Endothelial cell of umbilical vein (primary cell): ENCODE data around the gene PILRB. TPM values are rescaled to one million over a fixed set of nuclear protein-coding genes. Genes with fewer than 3 reads are reported as not detected.

ENCODE experiments used
- BruUV-seq: library from RNA; stranded (reverse); fragments of 400-500 nt; replicated peaks from 2 replicates; lab custom pipeline; 2021; lab: Mats Ljungman, UMichigan
- CTCF ChIA-PET: fragments of 300-600, 350-600 bp; sonication (Branson Sonifier 250); formaldehyde crosslinking; loops from one replicate; lab custom pipeline; 2021; ENCODE audit warnings: antibody characterized with exemption, inconsistent platforms; lab: Charles Lee
- POLR2A ChIA-PET: fragments of 300-600, 350-600 bp; sonication (Branson Sonifier 250); formaldehyde crosslinking; loops from one replicate; lab custom pipeline; 2021; ENCODE audit warnings: antibody characterized with exemption, inconsistent platforms; lab: Charles Lee
- DNase-seq: peaks from one replicate; pipeline ENCODE4 v3.0.0-alpha.2; 2011; ENCODE audit warnings: low read depth, low spot score
- FAIRE-seq: peaks from 2 replicates; lab custom pipeline; 2011; peaks lifted over from hg19 to GRCh38; lab: Jason Lieb, UNC
- H2AFZ ChIP-seq: 2 replicates; pipeline ENCODE4 v1.6.0; 2012; ENCODE audit warnings: low read depth, low read length, control low read depth, inconsistent platforms
- H3K27ac ChIP-seq: 2 replicates; pipeline ENCODE4 v1.5.1; 2011; ENCODE audit warnings: low read depth, mild to moderate bottlenecking, control low read depth, low read length, moderate library complexity; ENCODE audit not compliant: insufficient read depth
- H3K27me3 ChIP-seq, 2 experiments: 2 replicates each; pipeline versions ENCODE4 v1.6.0 to v1.6.1; 2011; ENCODE audit warnings: low read length in 2 of 2, mixed read lengths in 1 of 2; ENCODE audit not compliant: control insufficient read depth in 2 of 2, insufficient read depth in 2 of 2
- H3K36me3 ChIP-seq, 2 experiments: 2 replicates in 1 of 2; 3 replicates in 1 of 2; pipeline ENCODE4 v1.5.1; 2011; ENCODE audit warnings: low read length in 2 of 2, mild to moderate bottlenecking in 1 of 2, moderate library complexity in 1 of 2; ENCODE audit not compliant: control insufficient read depth in 2 of 2, insufficient read depth in 2 of 2; ENCODE audit errors: extremely low read depth in 1 of 2
- H3K4me1 ChIP-seq: 3 replicates; pipeline ENCODE4 v1.5.1; 2011; ENCODE audit warnings: mild to moderate bottlenecking, low read length; ENCODE audit not compliant: control insufficient read depth, insufficient read depth; ENCODE audit errors: extremely low read depth
- H3K4me2 ChIP-seq: 2 replicates; pipeline ENCODE4 v1.6.1; 2011; ENCODE audit warnings: low read length, control low read depth, mixed read lengths; ENCODE audit not compliant: insufficient read depth
- H3K4me3 ChIP-seq, 3 experiments: fragments of 200-600 bp in 1 of 3; sonication (generic), shearing (Covaris generic) in 1 of 3; replicated peaks in 1 of 3; 2 replicates each; pipeline ENCODE4 v1.5.1; 2011 to 2016; ENCODE audit warnings: control low read depth in 3 of 3, low read length in 3 of 3, mild to moderate bottlenecking in 2 of 3, inconsistent platforms in 1 of 3, low read depth in 1 of 3, moderate library complexity in 1 of 3; ENCODE audit not compliant: insufficient read depth in 1 of 3
- H3K79me2 ChIP-seq: 2 replicates; pipeline ENCODE4 v1.6.0; 2012; ENCODE audit warnings: low read length, inconsistent platforms; ENCODE audit not compliant: control insufficient read depth, insufficient read depth
- H3K9ac ChIP-seq: replicated peaks from 2 replicates; pipeline ENCODE3; 2011; ENCODE audit warnings: low read length, control low read depth; ENCODE audit not compliant: insufficient read depth; ENCODE audit errors: extremely low read depth
- H3K9me1 ChIP-seq: replicated peaks from 3 replicates; pipeline ENCODE4 v1.6.0; 2011; ENCODE audit warnings: mild to moderate bottlenecking, low read length; ENCODE audit not compliant: control insufficient read depth, insufficient read depth; ENCODE audit errors: extremely low read depth
- H3K9me3 ChIP-seq: replicated peaks from 2 replicates; pipeline ENCODE4 v1.5.1; 2012; ENCODE audit warnings: low read length, inconsistent platforms; ENCODE audit not compliant: control insufficient read depth, insufficient read depth
- H4K20me1 ChIP-seq: replicated peaks from 2 replicates; pipeline ENCODE3; 2011; ENCODE audit warnings: mild to moderate bottlenecking, low read length; ENCODE audit not compliant: control insufficient read depth, insufficient read depth; ENCODE audit errors: extremely low read depth
- EZH2 ChIP-seq: IDR thresholded peaks from 2 replicates; pipeline ENCODE4 v1.6.1; 2012; ENCODE audit warnings: borderline replicate concordance, low read depth, mild to moderate bottlenecking, moderate library complexity, low read length, inconsistent platforms; ENCODE audit not compliant: severe bottlenecking
- FOS ChIP-seq: IDR thresholded peaks from 2 replicates; pipeline ENCODE4 v1.6.1; 2011; ENCODE audit warnings: mild to moderate bottlenecking, low read length, moderate library complexity, borderline replicate concordance; ENCODE audit not compliant: insufficient read depth
- GATA2 ChIP-seq: IDR thresholded peaks from 2 replicates; pipeline ENCODE4 v1.7.0; 2011; ENCODE audit warnings: low read depth, mild to moderate bottlenecking, moderate library complexity, mixed read lengths, low read length; ENCODE audit not compliant: insufficient read length, insufficient read depth
- JUN ChIP-seq: IDR thresholded peaks from 2 replicates; pipeline ENCODE4 v1.6.1; 2011; ENCODE audit warnings: borderline replicate concordance, low read depth; ENCODE audit not compliant: insufficient read length, insufficient read depth
- POLR2A ChIP-seq: IDR thresholded peaks from 2 replicates; pipeline ENCODE4 v1.6.1; 2012; ENCODE audit warnings: low read depth, mild to moderate bottlenecking, control low read depth, low read length
- POLR2AphosphoS5 ChIP-seq: IDR thresholded peaks from 2 replicates; pipeline ENCODE4 v1.6.1; 2012; ENCODE audit warnings: low read depth, mild to moderate bottlenecking, control low read depth, low read length, moderate library complexity; ENCODE audit not compliant: insufficient read depth
- dilution Hi-C: fragments of 300-500 bp; cut with MboI; formaldehyde crosslinking; loops from one replicate; pipeline ENCODE4 v1.15.0; 2019; ENCODE audit warnings: low sequenced_read_pairs; ENCODE audit not compliant: extremely low pct_ligation_motif_present
- intact Hi-C: fragments of 100-400 bp; cut with micrococcal nuclease; formaldehyde crosslinking; loops from one replicate; pipeline ENCODE4 v1.10.0; 2022
- polyA plus RNA-seq, 4 experiments: library from polyadenylated mRNA; depleted of rRNA in 3 of 4; stranded (reverse) in 3 of 4; unstranded in 1 of 4; fragments of >200 nt; gene quantifications; 2 replicates each; pipeline versions ENCODE4 v1.2.1 to v1.2.3, GENCODE V29; 2011 to 2012; ENCODE audit warnings: missing spikeins in 1 of 4
- total RNA-seq: library from RNA; stranded (reverse); gene quantifications from 2 replicates; pipeline ENCODE4 v1.2.3, GENCODE V29; 2021
- TF ChIP-seq, protein P1 (sequence below), 2 donors: IDR thresholded peaks; 1 replicate in 1 of 2; 2 replicates in 1 of 2; pipeline ENCODE4 v1.5.1; 2011; ENCODE audit warnings: low read length in 2 of 2, mild to moderate bottlenecking in 2 of 2, moderate library complexity in 2 of 2, control low read depth in 1 of 2, inconsistent platforms in 1 of 2, low read depth in 1 of 2; ENCODE audit not compliant: insufficient read depth in 1 of 2; ENCODE audit errors: extremely low read depth in 1 of 2
- TF ChIP-seq, protein P2 (sequence below): IDR thresholded peaks from 2 replicates; pipeline ENCODE4 v1.6.1; 2011; ENCODE audit not compliant: insufficient read depth, insufficient read length

Gene PILRB
- total and polyA plus RNA-seq, 2 donors (not counting 3 experiments of a cell fraction or from before 2014, with no cell fraction given) = 42.5 to 45.2 TPM

DNA sequence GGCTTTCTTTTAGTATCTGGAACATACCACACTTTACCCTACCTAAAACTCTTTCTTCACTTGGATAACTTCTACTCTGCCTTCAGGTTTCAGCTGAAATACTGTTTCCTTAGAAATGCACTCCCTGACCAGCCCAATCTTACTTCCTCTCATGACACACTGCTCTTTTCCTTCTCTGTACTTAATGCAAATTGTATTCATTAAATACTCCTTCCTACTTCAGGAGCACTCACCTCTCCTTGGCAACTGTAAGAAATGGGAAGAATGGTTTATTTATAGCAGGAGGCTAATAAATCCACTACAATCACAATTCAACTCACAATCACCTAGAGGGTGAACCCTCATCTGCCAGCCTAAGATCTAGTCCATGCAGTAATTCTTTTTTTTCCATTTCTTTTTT lies 55.4 kb downstream of the PILRB start:
- TF ChIP-seq, protein P1, sequence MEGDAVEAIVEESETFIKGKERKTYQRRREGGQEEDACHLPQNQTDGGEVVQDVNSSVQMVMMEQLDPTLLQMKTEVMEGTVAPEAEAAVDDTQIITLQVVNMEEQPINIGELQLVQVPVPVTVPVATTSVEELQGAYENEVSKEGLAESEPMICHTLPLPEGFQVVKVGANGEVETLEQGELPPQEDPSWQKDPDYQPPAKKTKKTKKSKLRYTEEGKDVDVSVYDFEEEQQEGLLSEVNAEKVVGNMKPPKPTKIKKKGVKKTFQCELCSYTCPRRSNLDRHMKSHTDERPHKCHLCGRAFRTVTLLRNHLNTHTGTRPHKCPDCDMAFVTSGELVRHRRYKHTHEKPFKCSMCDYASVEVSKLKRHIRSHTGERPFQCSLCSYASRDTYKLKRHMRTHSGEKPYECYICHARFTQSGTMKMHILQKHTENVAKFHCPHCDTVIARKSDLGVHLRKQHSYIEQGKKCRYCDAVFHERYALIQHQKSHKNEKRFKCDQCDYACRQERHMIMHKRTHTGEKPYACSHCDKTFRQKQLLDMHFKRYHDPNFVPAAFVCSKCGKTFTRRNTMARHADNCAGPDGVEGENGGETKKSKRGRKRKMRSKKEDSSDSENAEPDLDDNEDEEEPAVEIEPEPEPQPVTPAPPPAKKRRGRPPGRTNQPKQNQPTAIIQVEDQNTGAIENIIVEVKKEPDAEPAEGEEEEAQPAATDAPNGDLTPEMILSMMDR (IDR thresholded peaks at IDR 0.05; ENCODE audit: extremely low read depth in 1 of 2, insufficient read depth in 1 of 2, low read depth in 1 of 2, low read length in 2 of 2) = no peak
- no peak for TF ChIP-seq FOS
- TF ChIP-seq JUN = no peak
- TF ChIP-seq GATA2 = no peak
- TF ChIP-seq, protein P2, sequence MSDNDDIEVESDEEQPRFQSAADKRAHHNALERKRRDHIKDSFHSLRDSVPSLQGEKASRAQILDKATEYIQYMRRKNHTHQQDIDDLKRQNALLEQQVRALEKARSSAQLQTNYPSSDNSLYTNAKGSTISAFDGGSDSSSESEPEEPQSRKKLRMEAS = no peak
- TF ChIP-seq POLR2AphosphoS5 = no peak
- TF ChIP-seq POLR2A = no peak
- TF ChIP-seq EZH2 = no peak
- H3K9me3 ChIP-seq = no peaks in the 10 kb centered on the region
- H3K4me3 ChIP-seq = no peak overlapping the region
- dilution Hi-C loops (no loop called here), intact Hi-C loops (no loop called here)
- H3K36me3 ChIP-seq = no peaks in the 10 kb centered on the region
- POLR2A ChIA-PET = no interaction called here
- peaks cover 19 to 28% of the 10 kb centered on the region in 2 experiments for H3K27me3 ChIP-seq
- no peak overlapping the region for H3K9ac ChIP-seq
- CTCF ChIA-PET = no interaction called here
- BruUV-seq = no TSS peak
- H4K20me1 ChIP-seq = no peaks in the 10 kb centered on the region
- H3K27ac ChIP-seq = no peak overlapping the region
- DNase-seq = no peak
- FAIRE-seq = no peak
- H3K79me2 ChIP-seq = no peaks in the 10 kb centered on the region
- no peaks in the 10 kb centered on the region for H3K9me1 ChIP-seq
- H2AFZ ChIP-seq = no peak overlapping the region
- no peak overlapping the region for H3K4me2 ChIP-seq
- H3K4me1 ChIP-seq = no peaks in the 10 kb centered on the region
